Esophagus muscularis mucosa (tissue), 3 donors: ENCODE measurements around the gene AMHR2.

Experiments
- CTCF ChIP-seq, 3 experiments: fragments of 200-600 bp in 2 of 3; fragments of 450-650 bp in 1 of 3; sonication (generic) in 2 of 3; IDR thresholded peaks; one replicate each; pipeline ENCODE4 v1.5.1; 2017 to 2019; ENCODE audit warnings: antibody characterized with exemption in 3 of 3, mild to moderate bottlenecking in 2 of 3, moderate library complexity in 1 of 3
- POLR2A ChIP-seq: fragments of 450-650 bp; IDR thresholded peaks from one replicate; pipeline ENCODE4 v1.6.1; 2017; ENCODE audit warnings: antibody characterized with exemption, moderate library complexity, mild to moderate bottlenecking, low read depth
- POLR2AphosphoS5 ChIP-seq, 2 donors: sonication (generic); formaldehyde crosslinking; IDR thresholded peaks; one replicate each; pipeline ENCODE4 v1.6.1; 2017; ENCODE audit warnings: antibody characterized with exemption in 2 of 2

- TF ChIP-seq CTCF (IDR thresholded peaks at IDR 0.05) (no peak), POLR2A (no peak), POLR2AphosphoS5 (IDR thresholded peaks at IDR 0.05) (no peak)
These were observed 55.7 kb downstream of the AMHR2 start for GRCh38 chr12:53479331-53479730.
